Measurements from ENCODE around the gene FAM53B.

FAM53B gene

GRCh38 chr10:124621637-124622036 lies 122.5 kb downstream of the FAM53B start:
- peak; percentile 53 for TF ChIP-seq ZIC2 (tag by site-specific recombination; IDR thresholded peaks at IDR 0.05)
- TF ChIP-seq ZNF549 (tag by site-specific recombination; IDR thresholded peaks at IDR 0.05): no peak
- TF ChIP-seq ZNF18 (tag by site-specific recombination; IDR thresholded peaks at IDR 0.05): no peak
- no peak for TF ChIP-seq HOXC10 (CRISPR knock-in tag; IDR thresholded peaks at IDR 0.05)
- no peak for TF ChIP-seq ZNF518A (tag by site-specific recombination; conservative IDR thresholded peaks at IDR 0.05; ENCODE audit: low read depth)
- Histone ChIP-seq H3K36me3 (ENCODE audit: control insufficient read depth in 2 of 2, insufficient read depth in 1 of 2, low read length in 2 of 2) (peaks cover 0 to 6% of the 10 kb centered on the region in 2 experiments; a peak in 1 of 3 replicates), H3K27ac (ENCODE audit: extremely low read depth, low read depth, low read length) (no peak overlapping the region), H3K4me1 (ENCODE audit: control insufficient read depth, insufficient read depth, low read length) (no peaks in the 10 kb centered on the region; the same call in 1 of the 2 replicates), H3K9me3 (ENCODE audit: control insufficient read depth, insufficient read depth, low read depth, low read length) (no peaks in the 10 kb centered on the region), H3K4me3 (ENCODE audit: low read depth, low read length) (no peak overlapping the region)
- CTCF ChIA-PET: no interaction called here
- POLR2A ChIA-PET: no interaction called here

- ChIA-PET POLR2A (no interaction called here), CTCF (no interaction called here)
- Histone ChIP-seq H3K4me3 (ENCODE audit: low read depth, low read length) (no peak overlapping the region), H3K27ac (ENCODE audit: extremely low read depth, low read depth, low read length) (no peak overlapping the region), H3K9me3 (ENCODE audit: control insufficient read depth, insufficient read depth, low read depth, low read length) (no peaks in the 10 kb centered on the region), H3K4me1 (ENCODE audit: control insufficient read depth, insufficient read depth, low read length) (no peaks in the 10 kb centered on the region; the same call in 1 of the 2 replicates), H3K36me3 (ENCODE audit: control insufficient read depth in 2 of 2, insufficient read depth in 1 of 2, low read length in 2 of 2) (peaks cover 0 to 6% of the 10 kb centered on the region in 2 experiments; a peak in 1 of 3 replicates)
- TF ChIP-seq ZNF404 (tag by site-specific recombination; IDR thresholded peaks at IDR 0.05): no peak
- TF ChIP-seq ZNF211 (tag by site-specific recombination; IDR thresholded peaks at IDR 0.05; ENCODE audit: low read depth): no peak
- no peak for TF ChIP-seq ZNF701 (tag by site-specific recombination; IDR thresholded peaks at IDR 0.05)
- TF ChIP-seq ZNF623 (tag by site-specific recombination; IDR thresholded peaks at IDR 0.05): no peak
- TF ChIP-seq ZNF596 (tag by site-specific recombination; IDR thresholded peaks at IDR 0.05): no peak
- no peak for TF ChIP-seq ZNF302 (tag by site-specific recombination; IDR thresholded peaks at IDR 0.05; ENCODE audit: low read depth)
- no peak for TF ChIP-seq ZNF248 (tag by site-specific recombination; IDR thresholded peaks at IDR 0.05)
- TF ChIP-seq ZBTB8A (tag by site-specific recombination; IDR thresholded peaks at IDR 0.05): no peak
- no peak for TF ChIP-seq ZNF221 (tag by site-specific recombination; IDR thresholded peaks at IDR 0.05; ENCODE audit: borderline replicate concordance)
- TF ChIP-seq ZNF776 (tag by site-specific recombination; IDR thresholded peaks at IDR 0.05; ENCODE audit: borderline replicate concordance): no peak
Observed at GRCh38 chr10:124619802-124620490, 124.2 kb downstream of the FAM53B start.

GRCh38 chr10:124619195-124619594 lies 125.0 kb downstream of the FAM53B start:
- no peaks in the 10 kb centered on the region; the same call in 1 of the 2 replicates for H3K4me1 ChIP-seq (ENCODE audit: control insufficient read depth, insufficient read depth, low read length)
- H3K27ac ChIP-seq (ENCODE audit: extremely low read depth, low read depth, low read length): no peak overlapping the region
- H3K9me3 ChIP-seq (ENCODE audit: control insufficient read depth, insufficient read depth, low read depth, low read length): no peaks in the 10 kb centered on the region
- no peak overlapping the region for H3K4me3 ChIP-seq (ENCODE audit: low read depth, low read length)
- POLR2A ChIA-PET: no interaction called here
- peaks cover 0 to 6% of the 10 kb centered on the region in 2 experiments; a peak in 1 of 3 replicates for H3K36me3 ChIP-seq (ENCODE audit: control insufficient read depth in 2 of 2, insufficient read depth in 1 of 2, low read length in 2 of 2)
- CTCF ChIA-PET: interaction anchor here (0.7 kb wide), 1 partner anchor 64 kb away, joined by 3 read pairs; no protein-coding TSS in a partner anchor
- no peak for TF ChIP-seq ZNF513 (tag by site-specific recombination; IDR thresholded peaks at IDR 0.05)
- TF ChIP-seq ZBTB48 (tag by site-specific recombination; IDR thresholded peaks at IDR 0.05): no peak
- TF ChIP-seq ZNF791 (tag by site-specific recombination; IDR thresholded peaks at IDR 0.05): no peak
- no peak for TF ChIP-seq ZFHX2 (tag by site-specific recombination; conservative IDR thresholded peaks at IDR 0.05)
- TF ChIP-seq ZNF623 (tag by site-specific recombination; IDR thresholded peaks at IDR 0.05): no peak
- no peak for TF ChIP-seq ZNF792 (tag by site-specific recombination; IDR thresholded peaks at IDR 0.05)
- no peak for TF ChIP-seq ZNF654 (tag by site-specific recombination; IDR thresholded peaks at IDR 0.05; ENCODE audit: low read depth)
- TF ChIP-seq ZNF626 (tag by site-specific recombination; IDR thresholded peaks at IDR 0.05): no peak
